ENCODE data around the gene MT1G. TPM values are rescaled to one million over a fixed set of nuclear protein-coding genes. Genes with fewer than 3 reads are reported as not detected.
"Not testable (repeated sequence)": the region's sequence is repeated elsewhere in the genome, so short reads cannot be mapped to it uniquely, and the experiment has no call there.

Gene MT1G
- total RNA-seq, 2 experiments from 2014 or later = not detected

DNA sequence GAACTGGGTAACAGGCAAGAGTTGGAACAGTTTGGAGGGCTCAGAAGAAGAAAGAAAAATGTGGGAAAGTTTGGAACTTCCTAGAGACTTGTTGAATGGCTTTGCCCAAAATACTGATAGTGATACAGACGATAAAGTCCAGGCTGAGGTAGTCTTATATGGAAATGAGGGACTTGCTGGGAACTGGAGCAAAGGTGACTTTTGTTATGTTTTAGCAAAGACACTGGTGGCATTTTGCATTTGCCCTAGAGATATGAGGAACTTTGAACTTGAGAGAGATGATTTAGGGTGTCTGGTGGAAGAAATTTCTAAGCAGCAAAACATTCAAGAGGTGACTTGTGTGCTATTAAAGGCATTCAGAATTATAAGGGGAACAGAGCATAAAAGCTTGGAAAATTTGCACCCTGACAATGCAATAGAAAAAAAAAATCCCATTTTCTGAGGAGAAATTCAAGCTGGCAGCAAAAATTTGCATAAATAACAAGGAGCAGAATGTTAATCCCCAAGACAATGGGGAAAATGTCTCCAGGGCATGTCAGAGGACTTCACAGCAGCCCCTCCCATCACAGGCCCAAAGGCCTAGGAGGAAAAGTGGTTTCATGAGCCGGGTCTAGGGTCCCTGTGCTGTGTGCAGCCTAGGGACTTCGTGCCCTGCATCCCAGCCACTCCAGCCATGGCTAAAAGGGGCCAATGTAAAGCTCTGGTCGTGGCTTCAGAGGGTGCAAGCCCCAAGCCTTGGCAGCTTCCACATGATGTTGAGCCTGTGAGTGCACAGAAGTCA, 46.0 kb downstream of the MT1G start:
- POLR2A ChIA-PET = not testable (repeated sequence)

GRCh38 chr16:56620339-56620897, 47.4 kb downstream of the MT1G start:
- Histone ChIP-seq H3K27ac (ENCODE audit: low read depth, low read length, poor library complexity, severe bottlenecking) (no peak overlapping the region), H3K4me3 (ENCODE audit: low read depth, low read length, poor library complexity, severe bottlenecking) (no peak overlapping the region), H3K9me3 (ENCODE audit: low read length) (no peaks in the 10 kb centered on the region), H3K9me2 (ENCODE audit: insufficient read depth, low read length) (no peaks in the 10 kb centered on the region), H3K36me3 (ENCODE audit: insufficient read depth, low read length) (no peaks in the 10 kb centered on the region), H2AFZ (ENCODE audit: low read length) (no peak overlapping the region), H4K20me1 (ENCODE audit: insufficient read depth, low read length) (no peaks in the 10 kb centered on the region), H3K79me2 (ENCODE audit: insufficient read depth, low read depth, low read length) (no peaks in the 10 kb centered on the region), H3K4me1 (ENCODE audit: insufficient read depth, low read length, poor library complexity, severe bottlenecking) (peaks cover 4% of the 10 kb centered on the region), H3K4me2 (ENCODE audit: low read length) (no peak overlapping the region)
- POLR2A ChIA-PET = interaction anchor here (0.5 kb wide), 1 partner anchor 1350 kb away, joined by 3 read pairs; no protein-coding TSS in a partner anchor
- CTCF ChIA-PET (ENCODE audit: unreplicated experiment) = no interaction called here
- BruUV-seq (replicated peaks) = no TSS peak
- DNase-seq (ENCODE audit: low spot score) = no peak
- intact Hi-C loops (cut with micrococcal nuclease; ENCODE audit: unreplicated experiment) = no loop called here
- no peak for TF ChIP-seq EZH2phosphoT487 (IDR thresholded peaks at IDR 0.05; ENCODE audit: borderline replicate concordance, low read depth, low read length)
- TF ChIP-seq, protein P1, sequence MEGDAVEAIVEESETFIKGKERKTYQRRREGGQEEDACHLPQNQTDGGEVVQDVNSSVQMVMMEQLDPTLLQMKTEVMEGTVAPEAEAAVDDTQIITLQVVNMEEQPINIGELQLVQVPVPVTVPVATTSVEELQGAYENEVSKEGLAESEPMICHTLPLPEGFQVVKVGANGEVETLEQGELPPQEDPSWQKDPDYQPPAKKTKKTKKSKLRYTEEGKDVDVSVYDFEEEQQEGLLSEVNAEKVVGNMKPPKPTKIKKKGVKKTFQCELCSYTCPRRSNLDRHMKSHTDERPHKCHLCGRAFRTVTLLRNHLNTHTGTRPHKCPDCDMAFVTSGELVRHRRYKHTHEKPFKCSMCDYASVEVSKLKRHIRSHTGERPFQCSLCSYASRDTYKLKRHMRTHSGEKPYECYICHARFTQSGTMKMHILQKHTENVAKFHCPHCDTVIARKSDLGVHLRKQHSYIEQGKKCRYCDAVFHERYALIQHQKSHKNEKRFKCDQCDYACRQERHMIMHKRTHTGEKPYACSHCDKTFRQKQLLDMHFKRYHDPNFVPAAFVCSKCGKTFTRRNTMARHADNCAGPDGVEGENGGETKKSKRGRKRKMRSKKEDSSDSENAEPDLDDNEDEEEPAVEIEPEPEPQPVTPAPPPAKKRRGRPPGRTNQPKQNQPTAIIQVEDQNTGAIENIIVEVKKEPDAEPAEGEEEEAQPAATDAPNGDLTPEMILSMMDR (conservative IDR thresholded peaks at IDR 0.05; ENCODE audit: low read length) = no peak

More for the DNA sequence above, 46.0 kb downstream of the MT1G start:
- H3K4me3 ChIP-seq (ENCODE audit: low read depth, low read length, poor library complexity, severe bottlenecking); H3K4me2 ChIP-seq (ENCODE audit: low read length); intact Hi-C loops (cut with micrococcal nuclease; ENCODE audit: unreplicated experiment); H3K36me3 ChIP-seq (ENCODE audit: insufficient read depth, low read length); H3K79me2 ChIP-seq (ENCODE audit: insufficient read depth, low read depth, low read length); H4K20me1 ChIP-seq (ENCODE audit: insufficient read depth, low read length); H3K4me1 ChIP-seq (ENCODE audit: insufficient read depth, low read length, poor library complexity, severe bottlenecking); H3K27ac ChIP-seq (ENCODE audit: low read depth, low read length, poor library complexity, severe bottlenecking); H3K9me3 ChIP-seq (ENCODE audit: low read length); H3K9me2 ChIP-seq (ENCODE audit: insufficient read depth, low read length); H2AFZ ChIP-seq (ENCODE audit: low read length); DNase-seq (ENCODE audit: low spot score); BruUV-seq (replicated peaks); CTCF ChIA-PET (ENCODE audit: unreplicated experiment): not testable (repeated sequence)

DNA sequence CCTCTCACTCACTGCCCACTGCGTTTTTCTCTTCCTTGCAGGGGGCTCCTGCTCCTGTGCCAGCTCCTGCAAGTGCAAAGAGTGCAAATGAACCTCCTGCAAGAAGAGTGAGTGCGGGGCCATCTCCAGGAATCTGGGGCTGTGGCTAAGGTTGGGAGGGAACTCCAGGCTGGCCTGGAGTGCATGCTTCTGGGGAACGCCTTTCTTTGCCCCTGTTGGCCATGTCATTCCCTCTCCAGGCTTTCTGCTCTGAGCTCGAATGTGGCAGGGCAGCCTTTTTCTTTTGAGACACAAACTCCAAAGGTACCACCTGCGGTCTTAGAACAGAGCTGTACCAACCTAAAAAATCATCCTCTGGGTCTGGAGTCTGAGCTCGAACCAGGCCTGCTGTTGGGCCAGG, 49.7 kb downstream of the MT1G start:
- H3K79me2 ChIP-seq (ENCODE audit: insufficient read depth, low read depth, low read length) = no peaks in the 10 kb centered on the region
- H3K4me2 ChIP-seq (ENCODE audit: low read length) = no peak overlapping the region
- H4K20me1 ChIP-seq (ENCODE audit: insufficient read depth, low read length) = no peaks in the 10 kb centered on the region
- TF ChIP-seq EZH2phosphoT487 (IDR thresholded peaks at IDR 0.05; ENCODE audit: borderline replicate concordance, low read depth, low read length) = no peak
- TF ChIP-seq, protein P1 (conservative IDR thresholded peaks at IDR 0.05; ENCODE audit: low read length) = no peak
- DNase-seq (ENCODE audit: low spot score) = no peak
- H2AFZ ChIP-seq (ENCODE audit: low read length) = no peak overlapping the region
- ChIA-PET POLR2A (interaction anchor here (1.0 kb wide), 1 partner anchor 45 kb away, joined by 4 read pairs; no protein-coding TSS in a partner anchor), CTCF (ENCODE audit: unreplicated experiment) (no interaction called here)
- no peak overlapping the region for H3K4me3 ChIP-seq (ENCODE audit: low read depth, low read length, poor library complexity, severe bottlenecking)
- no TSS peak for BruUV-seq (replicated peaks)
- peaks cover under 1% of the 10 kb centered on the region for H3K4me1 ChIP-seq (ENCODE audit: insufficient read depth, low read length, poor library complexity, severe bottlenecking)
- no peaks in the 10 kb centered on the region for H3K9me2 ChIP-seq (ENCODE audit: insufficient read depth, low read length)
- no peaks in the 10 kb centered on the region for H3K36me3 ChIP-seq (ENCODE audit: insufficient read depth, low read length)
- no peaks in the 10 kb centered on the region for H3K9me3 ChIP-seq (ENCODE audit: low read length)
- intact Hi-C loops (cut with micrococcal nuclease; ENCODE audit: unreplicated experiment) = no loop called here
- no peak overlapping the region for H3K27ac ChIP-seq (ENCODE audit: low read depth, low read length, poor library complexity, severe bottlenecking)
